ENCODE data around the gene CNOT3.
A peak's percentile ranks its signal among the peaks of the same experiment; 100 is the strongest.

The CNOT3 gene

DNA sequence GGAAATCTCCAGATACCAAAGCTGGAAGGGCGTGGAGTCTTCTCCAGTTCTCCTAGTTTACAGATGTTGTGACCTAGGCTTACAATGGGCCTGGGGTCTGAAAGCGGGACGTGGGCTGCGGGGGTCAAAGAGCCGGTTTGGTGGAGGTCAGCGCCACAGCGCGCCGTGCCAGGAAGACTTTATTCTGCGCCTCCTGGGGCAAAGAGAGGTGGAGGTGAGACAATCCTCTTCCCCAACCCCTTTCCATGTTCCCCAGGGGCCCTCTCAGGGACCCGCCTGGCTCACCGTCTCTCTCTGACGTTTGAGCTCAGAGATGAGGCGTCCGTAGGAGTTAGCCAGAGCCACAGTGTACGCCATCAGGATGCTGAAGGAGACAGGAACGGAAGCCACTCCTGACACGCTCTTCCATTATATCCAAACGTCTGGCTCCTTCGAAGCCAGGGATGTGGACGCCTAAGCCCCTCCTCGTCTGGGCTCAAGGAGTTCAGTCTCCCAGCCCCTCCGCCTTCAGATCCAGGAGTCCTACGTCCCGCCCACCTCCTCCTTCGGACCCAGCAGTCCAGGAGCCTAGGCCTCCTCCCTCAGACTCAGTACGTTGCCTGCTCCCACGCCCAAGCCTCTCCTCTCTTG, 22.7 kb downstream of the CNOT3 start:
- Histone ChIP-seq H3K4me3 (replicated peaks; ENCODE audit: low read depth, low read length) (peak overlapping the region; percentile 78), H3K36me3 (ENCODE audit: control insufficient read depth, insufficient read depth, low read length) (peaks cover 16% of the 10 kb centered on the region), H3K27me3 (replicated peaks; ENCODE audit: control insufficient read depth, insufficient read depth, low read length) (no peaks in the 10 kb centered on the region)
- DNase-seq (ENCODE audit: extremely low read depth, insufficient read length) = no peak
- TF ChIP-seq, protein P1, sequence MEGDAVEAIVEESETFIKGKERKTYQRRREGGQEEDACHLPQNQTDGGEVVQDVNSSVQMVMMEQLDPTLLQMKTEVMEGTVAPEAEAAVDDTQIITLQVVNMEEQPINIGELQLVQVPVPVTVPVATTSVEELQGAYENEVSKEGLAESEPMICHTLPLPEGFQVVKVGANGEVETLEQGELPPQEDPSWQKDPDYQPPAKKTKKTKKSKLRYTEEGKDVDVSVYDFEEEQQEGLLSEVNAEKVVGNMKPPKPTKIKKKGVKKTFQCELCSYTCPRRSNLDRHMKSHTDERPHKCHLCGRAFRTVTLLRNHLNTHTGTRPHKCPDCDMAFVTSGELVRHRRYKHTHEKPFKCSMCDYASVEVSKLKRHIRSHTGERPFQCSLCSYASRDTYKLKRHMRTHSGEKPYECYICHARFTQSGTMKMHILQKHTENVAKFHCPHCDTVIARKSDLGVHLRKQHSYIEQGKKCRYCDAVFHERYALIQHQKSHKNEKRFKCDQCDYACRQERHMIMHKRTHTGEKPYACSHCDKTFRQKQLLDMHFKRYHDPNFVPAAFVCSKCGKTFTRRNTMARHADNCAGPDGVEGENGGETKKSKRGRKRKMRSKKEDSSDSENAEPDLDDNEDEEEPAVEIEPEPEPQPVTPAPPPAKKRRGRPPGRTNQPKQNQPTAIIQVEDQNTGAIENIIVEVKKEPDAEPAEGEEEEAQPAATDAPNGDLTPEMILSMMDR (IDR thresholded peaks at IDR 0.05; ENCODE audit: insufficient read depth, low read length, poor library complexity, severe bottlenecking) = no peak

DNA sequence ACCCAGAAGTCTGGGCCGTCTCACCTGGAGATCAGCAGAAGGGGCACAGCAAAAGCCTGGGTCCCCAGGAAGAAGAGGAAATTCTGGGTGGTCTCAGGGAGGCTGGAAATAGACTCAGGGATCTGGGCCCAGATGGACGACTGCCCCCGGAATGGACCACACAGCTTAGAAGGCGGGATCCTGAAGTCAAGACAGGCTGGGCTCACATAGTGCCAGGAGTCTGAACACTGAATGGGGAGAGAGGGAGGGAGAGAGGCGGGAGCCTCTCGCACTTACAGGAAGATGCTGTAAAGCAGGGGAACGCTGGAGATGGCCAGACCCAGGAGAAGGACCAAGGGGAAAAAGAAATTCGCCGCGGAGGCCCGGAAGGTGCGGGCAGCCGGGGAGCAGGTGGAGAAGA, 23.3 kb downstream of the CNOT3 start:
- peak overlapping the region; percentile 78 for H3K4me3 ChIP-seq (replicated peaks; ENCODE audit: low read depth, low read length)
- no peak for DNase-seq (ENCODE audit: extremely low read depth, insufficient read length)
- peaks cover 14% of the 10 kb centered on the region for H3K36me3 ChIP-seq (ENCODE audit: control insufficient read depth, insufficient read depth, low read length)
- TF ChIP-seq, protein P1 (IDR thresholded peaks at IDR 0.05; ENCODE audit: insufficient read depth, low read length, poor library complexity, severe bottlenecking) = no peak
- H3K27me3 ChIP-seq (replicated peaks; ENCODE audit: control insufficient read depth, insufficient read depth, low read length) = no peaks in the 10 kb centered on the region

DNA sequence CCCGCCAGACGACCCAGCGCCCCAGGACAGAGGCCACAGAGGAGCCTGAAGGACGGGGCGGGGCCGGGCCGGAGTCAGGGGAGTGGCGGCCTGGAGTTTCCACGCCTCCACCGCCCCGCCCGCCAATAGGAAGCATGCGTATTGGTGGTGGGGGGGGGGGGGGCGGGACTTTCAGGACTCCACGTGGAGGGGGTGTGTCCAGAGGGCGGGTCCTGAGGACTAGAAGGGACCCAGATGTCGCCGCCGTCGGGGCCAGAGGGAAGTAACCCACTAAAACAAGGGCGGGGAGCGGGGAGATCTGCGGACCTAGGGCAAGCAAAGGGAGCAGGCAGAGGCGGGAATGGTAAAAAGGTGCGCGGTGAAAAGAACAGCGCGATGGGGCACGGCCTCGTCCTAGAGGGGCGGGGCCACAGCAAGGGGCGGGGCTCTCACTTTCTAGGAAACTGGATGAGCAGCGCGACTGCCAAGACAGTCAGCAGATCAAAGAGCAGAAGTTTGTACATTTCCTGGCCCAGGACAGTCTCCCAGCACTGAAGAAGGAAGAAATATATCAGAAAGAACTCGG, 24.8 kb downstream of the CNOT3 start:
- peak; percentile 81 for DNase-seq (ENCODE audit: extremely low read depth, insufficient read length)
- TF ChIP-seq, protein P1 (IDR thresholded peaks at IDR 0.05; ENCODE audit: insufficient read depth, low read length, poor library complexity, severe bottlenecking) = no peak
- Histone ChIP-seq H3K4me3 (replicated peaks; ENCODE audit: low read depth, low read length) (peak overlapping the region; percentile 57), H3K27me3 (replicated peaks; ENCODE audit: control insufficient read depth, insufficient read depth, low read length) (no peaks in the 10 kb centered on the region), H3K36me3 (ENCODE audit: control insufficient read depth, insufficient read depth, low read length) (peaks cover 3% of the 10 kb centered on the region)

DNA sequence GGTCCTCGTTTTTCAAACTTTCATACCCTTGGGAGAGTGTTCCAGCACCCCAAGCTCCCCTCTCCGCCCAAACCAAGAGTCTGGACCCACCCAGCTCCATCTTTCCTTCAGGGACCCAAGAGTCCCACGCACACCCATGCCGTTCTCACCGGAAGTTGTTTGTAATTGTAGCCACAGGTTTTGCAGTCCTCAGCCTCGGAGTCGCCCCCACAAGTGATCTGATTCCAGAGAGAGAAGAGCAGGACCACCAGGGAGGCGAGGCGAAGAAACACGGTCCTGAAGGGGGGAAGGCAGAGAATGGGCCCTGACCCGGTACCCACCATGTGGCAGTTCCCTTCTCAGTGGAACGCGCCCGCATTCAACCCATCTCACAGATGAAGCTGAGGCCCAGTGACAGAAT, 25.3 kb downstream of the CNOT3 start:
- no peak overlapping the region for H3K4me3 ChIP-seq (replicated peaks; ENCODE audit: low read depth, low read length)
- TF ChIP-seq, protein P1 (IDR thresholded peaks at IDR 0.05; ENCODE audit: insufficient read depth, low read length, poor library complexity, severe bottlenecking) = no peak
- H3K27me3 ChIP-seq (replicated peaks; ENCODE audit: control insufficient read depth, insufficient read depth, low read length) = no peaks in the 10 kb centered on the region
- DNase-seq (ENCODE audit: extremely low read depth, insufficient read length) = no peak
- peaks cover 3% of the 10 kb centered on the region for H3K36me3 ChIP-seq (ENCODE audit: control insufficient read depth, insufficient read depth, low read length)

DNA sequence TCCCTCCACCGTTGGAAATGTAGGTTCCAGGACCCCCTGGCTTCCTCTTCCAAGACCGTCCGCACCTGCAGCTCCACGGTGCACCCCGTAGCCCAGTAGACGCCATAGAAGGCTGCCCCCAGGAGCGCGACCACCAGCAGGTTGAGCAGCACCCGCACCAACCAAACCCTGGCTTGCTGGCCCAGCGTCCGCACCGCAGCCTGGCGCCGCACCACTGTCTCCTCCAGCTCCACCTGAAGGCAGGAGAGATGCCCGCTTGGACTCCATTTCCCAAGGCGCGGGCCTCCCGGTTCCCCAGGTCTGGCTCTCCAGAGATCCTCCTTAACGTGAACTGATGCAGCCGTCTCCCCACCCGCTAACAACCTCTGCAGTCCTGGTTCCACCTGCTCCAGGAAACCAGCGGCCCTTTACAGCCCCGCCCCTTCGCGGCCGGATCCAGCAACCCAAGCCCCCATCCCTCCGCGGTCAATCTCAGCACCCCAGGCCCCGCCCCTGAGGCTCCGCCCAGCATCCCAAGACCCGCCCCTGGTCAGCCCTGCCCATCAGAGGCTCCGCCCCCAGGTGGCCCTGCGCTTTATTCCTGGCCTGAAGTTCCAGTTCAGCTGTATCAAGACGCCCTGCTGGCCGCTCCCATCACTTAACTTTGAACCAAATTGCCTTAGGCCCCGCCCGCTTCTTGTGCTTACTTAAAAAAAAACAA, 27.0 kb downstream of the CNOT3 start:
- H3K4me3 ChIP-seq (replicated peaks; ENCODE audit: low read depth, low read length) = no peak overlapping the region
- no peaks in the 10 kb centered on the region for H3K36me3 ChIP-seq (ENCODE audit: control insufficient read depth, insufficient read depth, low read length)
- DNase-seq (ENCODE audit: extremely low read depth, insufficient read length) = peak; percentile 77
- no peaks in the 10 kb centered on the region for H3K27me3 ChIP-seq (replicated peaks; ENCODE audit: control insufficient read depth, insufficient read depth, low read length)
- TF ChIP-seq, protein P1 (IDR thresholded peaks at IDR 0.05; ENCODE audit: insufficient read depth, low read length, poor library complexity, severe bottlenecking) = no peak

All from GM06990 (cell line).